Chondrocyte (in vitro differentiated cells): ENCODE results near the gene JUNB. TPM values are rescaled to one million over a fixed set of nuclear protein-coding genes. Genes with fewer than 3 reads are reported as not detected.
A peak's percentile ranks its signal among the peaks of the same experiment; 100 is the strongest.
"Not testable (repeated sequence)": the region's sequence is repeated elsewhere in the genome, so short reads cannot be mapped to it uniquely, and the experiment has no call there.

Source experiments
- DNase-seq: peaks from one replicate; pipeline ENCODE4 v3.0.0; 2021; ENCODE audit warnings: mixed read lengths, low spot score
- H3K27ac Mint-ChIP-seq: one replicate; pipeline ENCODE4 v1.8.0; 2021; ENCODE audit warnings: mild to moderate bottlenecking, moderate library complexity, mixed read lengths; ENCODE audit not compliant: unreplicated experiment
- H3K27me3 Mint-ChIP-seq: 2 replicates; pipeline ENCODE4 v1.8.0; 2021; ENCODE audit warnings: low read depth, mixed read lengths
- H3K36me3 Mint-ChIP-seq: 2 replicates; pipeline ENCODE4 v1.8.0; 2021; ENCODE audit warnings: low read depth, mixed read lengths
- H3K4me1 Mint-ChIP-seq: 2 replicates; pipeline ENCODE4 v1.8.0; 2021; ENCODE audit warnings: low read depth, mild to moderate bottlenecking, mixed read lengths
- H3K4me3 Mint-ChIP-seq: one replicate; pipeline ENCODE4 v1.8.0; 2021; ENCODE audit warnings: mild to moderate bottlenecking, moderate library complexity, mixed read lengths; ENCODE audit not compliant: unreplicated experiment
- H3K9me3 Mint-ChIP-seq: 2 replicates; pipeline ENCODE4 v1.8.0; 2021; ENCODE audit warnings: low read depth, mixed read lengths
- CTCF ChIP-seq: fragments of 200-600 bp; sonication (generic); IDR thresholded peaks from 2 replicates; pipeline ENCODE4 v1.5.0; 2021; ENCODE audit warnings: antibody characterized with exemption, mild to moderate bottlenecking, moderate library complexity
- total RNA-seq: library from RNA; stranded (reverse); gene quantifications from 3 replicates; pipeline ENCODE4 v1.2.1, GENCODE V29; 2021

The JUNB gene
- total RNA-seq, 1 donor from 2014 or later: 122 TPM

- Mint-ChIP-seq H3K4me3 (peak overlapping the region; percentile 48), H3K9me3 (no peaks in the 10 kb centered on the region), H3K27me3 (no peaks in the 10 kb centered on the region), H3K36me3 (peaks cover 2% of the 10 kb centered on the region), H3K27ac (peak overlapping the region; percentile 95), H3K4me1 (peaks cover 33% of the 10 kb centered on the region)
- TF ChIP-seq CTCF: peak; percentile 94
- no peak for DNase-seq
Observed at GRCh38 chr19:12796146-12797071, 5.1 kb downstream of the JUNB start.

GRCh38 chr19:12797141-12797587 is 5.9 kb downstream of the JUNB start:
- Mint-ChIP-seq H3K36me3 (peaks cover 2% of the 10 kb centered on the region), H3K4me3 (no peak overlapping the region), H3K27ac (no peak overlapping the region), H3K27me3 (no peaks in the 10 kb centered on the region), H3K4me1 (peaks cover 34% of the 10 kb centered on the region), H3K9me3 (no peaks in the 10 kb centered on the region)
- no peak for DNase-seq
- TF ChIP-seq CTCF: no peak

DNA sequence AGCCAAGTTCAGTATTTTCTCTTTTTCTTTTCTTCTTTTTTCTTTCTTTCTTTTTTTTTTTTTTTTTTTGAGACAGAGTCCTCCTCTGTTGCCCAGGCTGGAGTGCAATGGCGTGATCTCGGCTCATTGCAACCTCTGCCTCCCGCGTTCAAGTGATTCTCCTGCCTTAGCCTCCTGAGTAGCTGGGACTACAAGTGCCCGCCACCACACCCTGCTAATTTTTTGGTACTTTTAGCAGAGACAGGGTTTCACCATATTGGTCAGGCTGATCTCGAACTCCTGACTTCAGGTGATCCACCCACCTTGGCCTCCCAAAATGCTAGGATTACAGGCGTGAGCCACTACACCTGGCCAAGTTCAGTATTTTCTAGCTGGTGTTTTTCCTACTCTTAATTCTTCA is 6.3 kb downstream of the JUNB start:
- Mint-ChIP-seq H3K27ac (peak overlapping the region; percentile 5), H3K4me1 (peaks cover 38% of the 10 kb centered on the region)
- not testable (repeated sequence) for H3K4me3 Mint-ChIP-seq, H3K27me3 Mint-ChIP-seq, H3K9me3 Mint-ChIP-seq, DNase-seq, H3K36me3 Mint-ChIP-seq

DNA sequence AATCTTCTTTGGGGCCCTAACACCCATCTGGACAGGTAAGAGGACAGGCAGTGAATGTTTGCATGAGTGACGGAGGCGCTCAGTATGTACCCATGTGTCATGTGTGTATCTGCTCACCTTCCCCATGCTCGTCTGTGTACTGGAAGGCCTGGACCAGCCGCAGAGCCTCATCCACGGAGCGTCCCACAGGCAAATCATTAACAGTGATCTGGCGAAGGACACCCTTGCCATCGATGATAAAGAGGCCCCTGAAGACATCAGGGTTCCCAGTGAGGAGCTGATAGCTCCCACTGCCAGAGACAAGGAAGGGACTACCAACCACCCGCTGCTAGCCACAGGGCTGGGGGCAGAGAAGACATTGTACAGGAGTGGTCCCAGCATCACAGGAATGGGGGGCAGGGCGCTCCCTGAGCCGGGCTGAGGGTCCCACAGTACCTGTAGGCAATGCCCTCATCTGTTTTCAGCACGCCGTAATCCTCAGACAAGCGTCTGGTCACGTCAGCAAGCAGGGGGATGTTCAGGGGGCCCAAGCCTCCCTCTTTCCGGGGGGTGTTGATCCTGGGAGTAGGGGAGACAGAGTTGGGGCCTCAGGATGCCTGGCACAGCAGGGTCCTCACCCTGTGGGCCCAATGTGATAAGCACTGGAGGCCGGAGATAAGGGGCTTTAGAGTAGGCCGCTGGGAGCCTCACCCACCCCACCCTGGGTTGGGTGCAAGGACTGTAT is 8.6 kb downstream of the JUNB start:
- Mint-ChIP-seq H3K4me3 (no peak overlapping the region), H3K36me3 (no peaks in the 10 kb centered on the region), H3K9me3 (no peaks in the 10 kb centered on the region), H3K4me1 (peaks cover 30% of the 10 kb centered on the region), H3K27ac (no peak overlapping the region), H3K27me3 (no peaks in the 10 kb centered on the region)
- no peak for TF ChIP-seq CTCF
- DNase-seq: no peak

GRCh38 chr19:12800466-12800770 is 9.1 kb downstream of the JUNB start:
- no peak for TF ChIP-seq CTCF
- DNase-seq: no peak
- Mint-ChIP-seq H3K9me3 (no peaks in the 10 kb centered on the region), H3K36me3 (no peaks in the 10 kb centered on the region), H3K4me1 (peaks cover 29% of the 10 kb centered on the region), H3K27ac (no peak overlapping the region), H3K27me3 (no peaks in the 10 kb centered on the region), H3K4me3 (peak overlapping the region; percentile 86)
